ENCODE measurements around the gene ARHGEF7.
"Not testable (repeated sequence)": the region's sequence is repeated elsewhere in the genome, so short reads cannot be mapped to it uniquely, and the experiment has no call there.

ARHGEF7 gene

DNA sequence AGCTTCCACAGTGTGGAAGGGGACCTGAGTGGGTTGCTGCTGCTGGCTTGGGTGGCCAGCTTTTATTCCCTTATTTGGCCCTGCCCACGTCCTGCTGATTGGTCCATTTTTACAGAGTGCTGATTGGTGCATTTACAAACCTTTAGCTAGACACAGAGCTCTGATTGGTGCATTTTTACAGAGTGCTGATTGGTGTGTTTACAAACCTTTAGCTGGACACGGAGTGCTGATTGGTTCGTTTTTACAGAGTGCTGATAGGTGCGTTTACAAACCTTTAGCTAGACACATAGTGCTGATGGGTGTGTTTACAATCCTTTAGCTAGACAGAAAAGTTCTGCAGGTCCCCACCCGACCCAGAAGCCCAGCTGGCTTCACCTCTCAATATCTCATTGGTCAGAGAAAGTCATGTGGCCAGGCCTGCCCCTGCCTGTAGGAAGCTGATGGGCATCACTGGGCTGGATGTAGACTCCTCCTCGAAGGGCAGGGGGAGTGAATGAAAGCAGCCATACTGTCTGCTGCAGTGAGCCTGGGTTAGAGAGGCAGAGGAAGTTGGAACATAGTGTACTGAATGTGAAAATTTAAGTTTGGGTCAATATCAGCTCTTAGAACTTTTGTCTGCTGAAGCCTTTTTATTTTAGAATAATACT, 83.7 kb downstream of the ARHGEF7 start:
- DNase-seq (ENCODE audit: low spot score): not testable (repeated sequence)

GRCh38 chr13:111201304-111201940, 86.3 kb downstream of the ARHGEF7 start:
- no peak for DNase-seq (ENCODE audit: low spot score)

DNA sequence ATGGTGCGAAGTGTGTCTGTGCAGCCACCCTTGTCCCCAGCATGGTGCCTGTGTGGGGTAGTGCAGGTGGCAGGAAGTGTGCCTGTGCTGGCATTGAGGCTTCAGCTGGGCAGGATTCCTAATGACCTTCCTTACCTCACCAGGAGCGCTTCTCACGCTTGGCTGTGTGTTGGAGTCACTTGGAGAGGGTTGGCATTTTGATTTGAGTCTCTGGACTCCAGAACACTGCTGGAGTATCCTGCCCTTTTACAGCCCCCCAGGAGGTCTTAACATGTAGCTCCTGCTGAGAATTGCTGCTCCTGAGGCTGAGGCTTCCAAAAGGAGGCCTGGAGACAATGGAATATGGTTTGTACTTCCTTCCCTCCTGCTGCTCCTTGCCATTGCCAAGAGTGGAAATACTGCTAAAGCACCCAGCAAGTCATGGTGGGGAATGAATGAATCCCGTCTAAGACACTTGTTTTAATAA, 87.1 kb downstream of the ARHGEF7 start:
- DNase-seq (ENCODE audit: low spot score): no peak

- no peak for DNase-seq (ENCODE audit: low spot score)
Measured at GRCh38 chr13:111202745-111203144, 87.6 kb downstream of the ARHGEF7 start.

GRCh38 chr13:111203736-111204389, 88.8 kb downstream of the ARHGEF7 start:
- DNase-seq (ENCODE audit: low spot score): no peak

GRCh38 chr13:111204438-111205177, 89.5 kb downstream of the ARHGEF7 start:
- no peak for DNase-seq (ENCODE audit: low spot score)

- no peak for DNase-seq (ENCODE audit: low spot score)
Measured at GRCh38 chr13:111206148-111206547, 91.0 kb downstream of the ARHGEF7 start.

DNA sequence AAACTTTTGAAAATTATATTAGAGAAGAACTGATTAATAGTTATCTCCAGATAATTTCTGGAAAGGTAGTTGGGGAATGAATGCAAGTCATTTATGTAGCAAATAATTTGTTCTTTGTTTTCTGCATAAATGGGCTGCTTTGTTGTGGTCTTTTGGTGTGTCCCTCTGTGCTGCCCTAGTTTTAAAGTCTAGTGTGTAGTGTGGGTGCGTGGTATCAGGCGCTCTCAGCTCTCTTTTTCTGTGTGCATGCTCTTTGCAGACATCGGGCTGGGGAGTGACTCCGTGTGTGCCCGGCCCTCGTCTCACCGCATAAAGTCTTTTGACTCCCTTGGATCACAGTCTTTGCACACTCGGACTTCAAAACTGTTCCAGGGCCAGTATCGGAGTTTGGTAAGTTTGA, 94.5 kb downstream of the ARHGEF7 start:
- no peak for DNase-seq (ENCODE audit: low spot score)

DNA sequence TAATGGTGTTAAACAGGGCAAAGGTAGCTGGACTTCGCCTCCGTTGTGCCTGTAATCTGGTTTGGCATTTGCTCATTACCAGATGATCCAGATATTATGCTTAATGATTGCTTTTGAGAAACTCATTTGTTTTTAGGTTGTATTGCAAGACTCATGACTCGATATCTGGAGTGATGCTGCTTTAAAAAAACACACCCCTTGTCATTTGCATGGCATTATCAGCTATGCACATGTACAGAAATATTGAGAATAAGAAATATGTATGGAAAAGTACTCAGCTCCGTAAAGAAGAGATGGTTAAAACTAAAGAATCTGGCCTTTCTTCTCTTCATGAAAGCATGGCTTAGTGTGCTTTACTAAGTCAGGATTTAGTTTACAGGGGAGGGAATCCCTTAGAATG, 95.0 kb downstream of the ARHGEF7 start:
- no peak for DNase-seq (ENCODE audit: low spot score)

- no peak for DNase-seq (ENCODE audit: low spot score)
Measured at GRCh38 chr13:111210544-111211469, 95.7 kb downstream of the ARHGEF7 start.

GRCh38 chr13:111211789-111212516, 96.8 kb downstream of the ARHGEF7 start:
- no peak for DNase-seq (ENCODE audit: low spot score)

- no peak for DNase-seq (ENCODE audit: low spot score)
Measured at GRCh38 chr13:111212517-111212873, 97.4 kb downstream of the ARHGEF7 start.

GRCh38 chr13:111213964-111214726, 99.0 kb downstream of the ARHGEF7 start:
- DNase-seq (ENCODE audit: low spot score): no peak

GRCh38 chr13:111215081-111216047, 100.3 kb downstream of the ARHGEF7 start:
- no peak for DNase-seq (ENCODE audit: low spot score)

DNA sequence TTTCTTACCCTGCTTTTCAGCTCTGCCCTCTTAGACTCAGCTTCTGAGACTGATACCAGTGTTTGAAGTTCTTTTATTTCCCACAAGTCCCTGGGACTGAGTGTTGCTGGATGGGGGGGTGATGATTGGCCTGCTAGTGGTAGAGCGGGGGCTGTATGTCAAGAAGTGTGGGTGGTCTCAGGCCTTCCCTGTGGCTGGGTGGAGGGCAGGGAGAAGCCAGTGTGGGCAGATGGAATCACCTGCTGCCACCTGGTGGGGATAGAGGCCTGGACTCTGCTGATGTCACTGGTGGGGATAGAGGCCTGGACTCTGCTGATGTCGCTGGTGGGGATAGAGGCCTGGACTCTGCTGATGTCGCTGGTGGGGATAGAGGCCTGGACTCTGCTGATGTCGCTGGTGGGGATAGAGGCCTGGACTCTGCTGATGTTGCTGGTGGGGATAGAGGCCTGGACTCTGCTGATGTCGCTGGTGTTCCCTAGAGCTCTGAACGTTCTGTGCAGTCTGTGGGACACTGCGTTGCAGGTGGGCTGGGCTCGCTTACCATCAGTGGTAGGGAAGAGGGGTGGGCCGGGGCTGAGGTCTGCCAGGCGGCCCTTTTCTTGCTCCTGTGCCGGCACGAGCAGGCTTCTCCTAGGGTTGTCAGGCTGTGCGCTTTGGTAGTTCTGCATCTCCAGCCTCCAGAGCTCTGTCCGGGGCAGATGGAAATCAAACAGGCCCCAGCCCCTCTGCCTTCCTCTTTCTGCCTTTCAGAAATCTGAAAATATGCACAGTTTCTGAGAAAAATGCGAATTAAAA, 101.3 kb downstream of the ARHGEF7 start:
- DNase-seq (ENCODE audit: low spot score): peak; percentile 52

GRCh38 chr13:111217641-111218040, 102.5 kb downstream of the ARHGEF7 start:
- no peak for DNase-seq (ENCODE audit: low spot score)

DNA sequence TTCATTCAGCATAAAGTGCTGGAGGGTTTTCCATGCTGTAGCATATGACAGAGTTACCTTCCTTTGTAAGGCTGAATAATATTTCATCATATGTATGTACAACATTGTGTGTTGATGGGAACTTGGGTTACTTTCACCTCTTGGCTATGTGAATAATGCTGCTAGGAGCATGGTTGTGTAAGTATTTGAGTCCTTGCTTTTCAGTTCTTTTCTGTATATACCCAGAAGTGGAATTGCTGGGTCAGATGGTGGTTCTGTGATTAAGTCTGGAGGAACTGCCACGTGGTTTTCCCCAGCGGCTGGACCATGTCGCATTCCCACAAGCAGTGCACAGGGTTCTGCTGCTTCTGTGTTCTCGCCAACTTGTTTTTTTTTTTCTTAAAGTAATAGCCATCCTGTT, 104.2 kb downstream of the ARHGEF7 start:
- DNase-seq (ENCODE audit: low spot score): no peak

DNA sequence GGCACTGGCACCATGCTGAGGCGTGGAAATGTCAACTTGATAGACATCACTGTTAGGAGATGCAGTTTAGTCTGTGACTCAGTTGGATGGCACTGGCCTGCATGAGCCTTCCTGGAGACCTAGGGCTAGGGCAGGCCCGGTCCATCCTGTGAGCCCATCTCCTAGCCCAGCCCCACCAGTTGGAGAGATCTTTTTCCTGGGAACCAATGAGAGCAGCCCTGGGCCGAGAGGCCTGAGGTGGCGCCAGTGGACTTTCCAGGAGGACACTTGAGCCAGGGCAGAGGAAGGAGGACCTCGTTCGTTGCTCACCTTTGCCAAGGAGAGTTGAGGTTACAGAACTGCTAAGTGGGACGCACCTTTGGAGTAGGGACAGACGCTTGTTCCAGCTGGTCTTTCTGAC, 104.8 kb downstream of the ARHGEF7 start:
- no peak for DNase-seq (ENCODE audit: low spot score)
